GM19372 (cell line): Measurements from ENCODE around the gene TAS2R30.
"Not testable (repeated sequence)": the region's sequence is repeated elsewhere in the genome, so short reads cannot be mapped to it uniquely, and the experiment has no call there.

Experiments used
- ATAC-seq: cut with Tn5 transposase; IDR thresholded peaks from one replicate; pipeline ENCODE4 v1.9.1; 2021; ENCODE audit warnings: mild to moderate bottlenecking, low read depth, moderate library complexity; ENCODE audit not compliant: unreplicated experiment

The TAS2R30 gene

GRCh38 chr12:11130999-11131398 lies 3.4 kb downstream of the TAS2R30 start:
- ATAC-seq, result no peak

GRCh38 chr12:11130382-11130781 lies 4.1 kb downstream of the TAS2R30 start:
- no peak for ATAC-seq

- ATAC-seq, result not testable (repeated sequence)
Measured at GRCh38 chr12:11114130-11114529, 20.3 kb downstream of the TAS2R30 start.

DNA sequence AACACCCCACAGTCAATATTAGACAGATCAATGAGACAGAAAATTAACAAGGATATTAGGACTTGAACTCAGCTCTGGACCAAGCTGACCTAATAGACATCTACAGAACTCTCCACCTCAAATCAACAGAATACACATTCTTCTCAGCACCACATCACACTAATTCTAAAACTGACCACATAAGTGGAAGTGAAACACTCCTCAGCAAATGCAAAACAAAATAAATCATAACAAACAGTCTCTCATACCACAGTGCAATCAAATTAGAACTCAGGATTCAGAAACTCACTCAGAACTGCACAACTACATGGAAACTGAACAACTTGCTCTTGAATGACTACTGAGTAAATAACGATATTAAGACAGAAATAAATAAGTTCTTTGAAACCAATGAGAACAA lies 23.2 kb downstream of the TAS2R30 start:
- not testable (repeated sequence) for ATAC-seq

GRCh38 chr12:11108862-11109261 lies 25.6 kb downstream of the TAS2R30 start:
- no peak for ATAC-seq

- no peak for ATAC-seq
Measured at GRCh38 chr12:11107719-11108118, 26.7 kb downstream of the TAS2R30 start.

GRCh38 chr12:11106288-11106687 lies 28.2 kb downstream of the TAS2R30 start:
- ATAC-seq, result no peak

DNA sequence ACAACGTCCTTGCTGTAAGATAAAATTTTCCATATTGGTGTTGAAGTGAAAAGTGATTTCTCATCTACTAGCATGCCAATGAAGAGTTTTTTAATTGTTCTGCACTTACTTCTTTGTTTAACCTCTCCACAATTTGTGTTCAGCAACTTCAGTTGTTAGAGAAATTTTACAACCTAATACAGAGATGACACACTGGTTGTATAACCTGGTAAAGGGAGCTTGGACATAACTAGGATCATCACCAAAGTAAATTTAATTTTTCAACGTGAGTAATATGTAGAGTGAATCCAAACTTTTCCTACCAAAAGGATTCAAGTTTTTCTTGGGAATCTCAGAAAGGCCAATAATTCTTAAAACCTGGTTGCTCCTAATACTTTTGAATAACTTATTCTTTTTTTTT lies 28.9 kb downstream of the TAS2R30 start:
- no peak for ATAC-seq

DNA sequence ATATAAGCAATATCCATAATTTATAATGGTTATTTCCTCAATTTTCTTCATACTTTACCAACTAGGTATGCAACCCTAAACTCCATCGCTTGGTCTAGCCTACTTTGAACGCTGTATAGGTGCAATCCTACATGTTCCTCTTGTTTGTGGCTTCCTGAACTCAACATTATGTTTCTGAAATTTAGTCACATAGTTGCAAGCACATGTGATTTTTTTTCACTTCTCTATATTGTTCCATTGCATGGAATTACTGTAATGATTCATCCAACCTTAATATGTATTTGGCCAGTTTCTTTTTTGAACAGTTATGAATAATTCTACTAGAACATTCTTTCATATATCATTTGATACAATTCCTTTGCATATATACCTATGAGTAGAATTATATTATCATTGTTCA lies 39.5 kb downstream of the TAS2R30 start:
- not testable (repeated sequence) for ATAC-seq

GRCh38 chr12:11092128-11092527 lies 42.3 kb downstream of the TAS2R30 start, which contains the start of gene TAS2R43:
TSS of gene TAS2R43 (minus strand) at chr12:11092313. CDS start at chr12:11092229, 84 bp downstream.
- ATAC-seq, result no peak

- ATAC-seq, result no peak
Measured at GRCh38 chr12:11089246-11089645, 45.2 kb downstream of the TAS2R30 start.

DNA sequence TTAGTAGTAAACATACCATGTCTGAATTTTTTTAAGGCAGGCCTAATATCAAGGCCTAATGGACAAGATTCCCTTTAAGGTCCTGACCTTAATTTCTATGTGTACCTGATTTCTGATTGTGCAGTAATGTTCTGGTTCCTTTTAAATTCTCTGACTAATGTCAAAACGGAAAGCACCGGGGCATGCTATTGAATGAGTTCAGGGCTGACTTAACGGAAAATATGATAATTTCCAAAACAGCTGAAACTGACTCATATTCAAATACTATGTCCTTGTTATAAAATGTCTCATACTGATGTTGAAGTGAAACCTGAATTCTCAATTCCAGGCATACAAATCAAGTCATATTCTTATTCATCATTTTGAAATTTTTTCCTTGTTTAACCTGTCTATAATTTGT lies 49.0 kb downstream of the TAS2R30 start:
- ATAC-seq, result no peak
